Measurements from ENCODE around the gene GAS2L3. TPM values are rescaled to one million over a fixed set of nuclear protein-coding genes. Genes with fewer than 3 reads are reported as not detected.

Gene GAS2L3
- total and polyA plus RNA-seq, 2 of the 13 experiments (the other 11 are each of a cell fraction or from before 2014, with no cell fraction given): 7.0 to 20.8 TPM

DNA sequence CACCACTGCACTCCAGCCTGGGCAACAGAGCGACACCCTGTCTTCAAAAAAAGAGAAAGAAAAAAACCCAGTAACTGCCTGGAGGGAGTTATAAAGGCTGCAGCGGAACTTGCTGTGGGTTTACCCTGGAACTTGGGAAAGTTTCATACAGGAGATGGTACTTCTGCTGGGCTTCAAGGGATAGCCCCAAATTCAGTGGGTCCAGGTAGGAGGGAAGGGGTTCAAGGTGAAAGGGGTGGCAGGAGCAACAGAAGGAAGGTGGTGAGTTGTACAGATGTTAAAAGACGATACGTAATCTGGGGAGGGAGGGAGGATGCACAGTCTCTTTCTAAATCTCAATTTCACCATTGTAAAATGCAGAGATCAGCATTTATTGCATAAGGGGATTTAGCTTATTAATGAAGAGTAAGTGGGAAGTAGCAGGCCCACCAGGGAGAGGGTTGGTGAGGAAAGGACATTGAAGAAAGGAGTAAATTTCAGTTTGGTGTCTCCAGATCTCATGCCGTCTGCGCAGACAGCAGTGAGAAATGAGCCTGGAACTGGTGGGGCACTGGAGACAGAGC lies 8.5 kb upstream of the GAS2L3 start (continued):
- TF ChIP-seq, protein P1, sequence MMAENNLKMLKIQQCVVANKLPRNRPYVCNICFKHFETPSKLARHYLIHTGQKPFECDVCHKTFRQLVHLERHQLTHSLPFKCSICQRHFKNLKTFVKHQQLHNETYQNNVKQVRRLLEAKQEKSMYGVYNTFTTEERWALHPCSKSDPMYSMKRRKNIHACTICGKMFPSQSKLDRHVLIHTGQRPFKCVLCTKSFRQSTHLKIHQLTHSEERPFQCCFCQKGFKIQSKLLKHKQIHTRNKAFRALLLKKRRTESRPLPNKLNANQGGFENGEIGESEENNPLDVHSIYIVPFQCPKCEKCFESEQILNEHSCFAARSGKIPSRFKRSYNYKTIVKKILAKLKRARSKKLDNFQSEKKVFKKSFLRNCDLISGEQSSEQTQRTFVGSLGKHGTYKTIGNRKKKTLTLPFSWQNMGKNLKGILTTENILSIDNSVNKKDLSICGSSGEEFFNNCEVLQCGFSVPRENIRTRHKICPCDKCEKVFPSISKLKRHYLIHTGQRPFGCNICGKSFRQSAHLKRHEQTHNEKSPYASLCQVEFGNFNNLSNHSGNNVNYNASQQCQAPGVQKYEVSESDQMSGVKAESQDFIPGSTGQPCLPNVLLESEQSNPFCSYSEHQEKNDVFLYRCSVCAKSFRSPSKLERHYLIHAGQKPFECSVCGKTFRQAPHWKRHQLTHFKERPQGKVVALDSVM (CRISPR knock-in tag; IDR thresholded peaks at IDR 0.05): peak; percentile 4; the same call in 1 of the 2 replicates
- TF ChIP-seq ZNF850 (CRISPR knock-in tag; conservative IDR thresholded peaks at IDR 0.05): no peak
- TF ChIP-seq FOSL1 (CRISPR knock-in tag; IDR thresholded peaks at IDR 0.05; ENCODE audit: borderline replicate concordance): no peak
- peak; percentile 90 for TF ChIP-seq SSRP1 (CRISPR knock-in tag; IDR thresholded peaks at IDR 0.05)

DNA sequence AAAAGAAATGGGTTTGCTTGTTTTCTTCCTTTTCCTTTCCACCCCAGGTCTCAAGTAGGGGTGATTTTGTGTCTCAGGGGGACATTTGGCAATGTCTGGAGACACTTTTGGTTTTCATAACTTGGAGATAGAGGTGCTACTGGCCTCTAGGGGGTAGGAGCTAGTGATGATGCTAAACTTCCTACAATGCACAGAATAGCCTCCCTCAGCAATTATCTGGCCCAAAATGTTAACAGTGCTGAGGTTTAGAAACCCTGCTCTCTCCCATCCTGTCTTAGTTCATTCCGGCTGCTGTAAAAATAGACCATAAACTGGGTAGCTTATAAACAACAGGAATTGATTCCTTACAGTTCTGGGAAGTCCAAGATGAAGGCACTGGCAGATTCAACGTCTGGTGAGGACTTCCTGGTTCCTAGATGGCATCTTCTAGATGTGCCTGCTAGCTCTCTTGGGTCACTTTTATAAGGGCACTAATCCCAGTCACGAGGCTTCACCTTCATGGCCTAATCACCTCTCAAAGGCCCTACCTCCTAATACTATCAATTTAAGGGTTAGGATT lies 7.4 kb upstream of the GAS2L3 start:
- no TSS peak for BruUV-seq (replicated peaks)
- no peaks in the 10 kb centered on the region for H3K9me3 ChIP-seq (ENCODE audit: low read length)
- H4K20me1 ChIP-seq (ENCODE audit: insufficient read depth, low read length): no peaks in the 10 kb centered on the region
- DNase-seq (ENCODE audit: low spot score) (no peak), ATAC-seq (peak; percentile 67), FAIRE-seq (no peak)
- 60% methylated on average over 2 of the region's 3 CpGs for WGBS (ENCODE audit: low lambda C conversion rate)
- H3K9ac ChIP-seq (ENCODE audit: insufficient read depth, low read depth, low read length): no peak overlapping the region
- no peak overlapping the region for H2AFZ ChIP-seq (ENCODE audit: low read length)
- in situ Hi-C loops (cut with HindIII; ENCODE audit: extremely low pct_ligation_motif_present, low pct_unique_long_range_greater_than_20kb): no loop called here
- H3K36me3 ChIP-seq (replicated peaks in 1 of 2; ENCODE audit: control insufficient read depth in 1 of 2, insufficient read depth in 2 of 2, low read length in 2 of 2): peaks cover 0 to 3% of the 10 kb centered on the region in 2 experiments; a peak in 1 of 5 replicates
- H3K4me3 ChIP-seq (replicated peaks in 1 of 3; ENCODE audit: insufficient read depth in 1 of 3, low read depth in 2 of 3, low read length in 3 of 3): no peak overlapping the region
- intact Hi-C loops (cut with micrococcal nuclease; ENCODE audit: unreplicated experiment): no loop called here
- ChIA-PET POLR2A (no interaction called here), CTCF (ENCODE audit: low intra/inter-chr PET ratio, low total read pairs) (no interaction called here)
- no peaks in the 10 kb centered on the region for H3K79me2 ChIP-seq (ENCODE audit: insufficient read depth, low read length)
- no peak overlapping the region for H3K27ac ChIP-seq (ENCODE audit: extremely low read length, insufficient read depth, low read length)
- H3K4me2 ChIP-seq (ENCODE audit: low read depth, low read length): no peak overlapping the region
- peaks cover 11% of the 10 kb centered on the region; the same call in 1 of the 2 replicates for H3K4me1 ChIP-seq (ENCODE audit: insufficient read depth, low read length)
- no peaks in the 10 kb centered on the region for H3K27me3 ChIP-seq (ENCODE audit: control insufficient read depth in 1 of 2, insufficient read depth in 2 of 2, low read length in 2 of 2)
- TF ChIP-seq, protein P2, sequence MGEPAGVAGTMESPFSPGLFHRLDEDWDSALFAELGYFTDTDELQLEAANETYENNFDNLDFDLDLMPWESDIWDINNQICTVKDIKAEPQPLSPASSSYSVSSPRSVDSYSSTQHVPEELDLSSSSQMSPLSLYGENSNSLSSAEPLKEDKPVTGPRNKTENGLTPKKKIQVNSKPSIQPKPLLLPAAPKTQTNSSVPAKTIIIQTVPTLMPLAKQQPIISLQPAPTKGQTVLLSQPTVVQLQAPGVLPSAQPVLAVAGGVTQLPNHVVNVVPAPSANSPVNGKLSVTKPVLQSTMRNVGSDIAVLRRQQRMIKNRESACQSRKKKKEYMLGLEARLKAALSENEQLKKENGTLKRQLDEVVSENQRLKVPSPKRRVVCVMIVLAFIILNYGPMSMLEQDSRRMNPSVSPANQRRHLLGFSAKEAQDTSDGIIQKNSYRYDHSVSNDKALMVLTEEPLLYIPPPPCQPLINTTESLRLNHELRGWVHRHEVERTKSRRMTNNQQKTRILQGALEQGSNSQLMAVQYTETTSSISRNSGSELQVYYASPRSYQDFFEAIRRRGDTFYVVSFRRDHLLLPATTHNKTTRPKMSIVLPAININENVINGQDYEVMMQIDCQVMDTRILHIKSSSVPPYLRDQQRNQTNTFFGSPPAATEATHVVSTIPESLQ (CRISPR knock-in tag; conservative IDR thresholded peaks at IDR 0.05): no peak
- no peak for TF ChIP-seq SP2 (CRISPR knock-in tag; IDR thresholded peaks at IDR 0.05)
- no peak for TF ChIP-seq RELA (CRISPR knock-in tag; IDR thresholded peaks at IDR 0.05)
- TF ChIP-seq, protein P3, sequence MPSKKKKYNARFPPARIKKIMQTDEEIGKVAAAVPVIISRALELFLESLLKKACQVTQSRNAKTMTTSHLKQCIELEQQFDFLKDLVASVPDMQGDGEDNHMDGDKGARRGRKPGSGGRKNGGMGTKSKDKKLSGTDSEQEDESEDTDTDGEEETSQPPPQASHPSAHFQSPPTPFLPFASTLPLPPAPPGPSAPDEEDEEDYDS (CRISPR knock-in tag; IDR thresholded peaks at IDR 0.05): no peak
- TF ChIP-seq, protein P4, sequence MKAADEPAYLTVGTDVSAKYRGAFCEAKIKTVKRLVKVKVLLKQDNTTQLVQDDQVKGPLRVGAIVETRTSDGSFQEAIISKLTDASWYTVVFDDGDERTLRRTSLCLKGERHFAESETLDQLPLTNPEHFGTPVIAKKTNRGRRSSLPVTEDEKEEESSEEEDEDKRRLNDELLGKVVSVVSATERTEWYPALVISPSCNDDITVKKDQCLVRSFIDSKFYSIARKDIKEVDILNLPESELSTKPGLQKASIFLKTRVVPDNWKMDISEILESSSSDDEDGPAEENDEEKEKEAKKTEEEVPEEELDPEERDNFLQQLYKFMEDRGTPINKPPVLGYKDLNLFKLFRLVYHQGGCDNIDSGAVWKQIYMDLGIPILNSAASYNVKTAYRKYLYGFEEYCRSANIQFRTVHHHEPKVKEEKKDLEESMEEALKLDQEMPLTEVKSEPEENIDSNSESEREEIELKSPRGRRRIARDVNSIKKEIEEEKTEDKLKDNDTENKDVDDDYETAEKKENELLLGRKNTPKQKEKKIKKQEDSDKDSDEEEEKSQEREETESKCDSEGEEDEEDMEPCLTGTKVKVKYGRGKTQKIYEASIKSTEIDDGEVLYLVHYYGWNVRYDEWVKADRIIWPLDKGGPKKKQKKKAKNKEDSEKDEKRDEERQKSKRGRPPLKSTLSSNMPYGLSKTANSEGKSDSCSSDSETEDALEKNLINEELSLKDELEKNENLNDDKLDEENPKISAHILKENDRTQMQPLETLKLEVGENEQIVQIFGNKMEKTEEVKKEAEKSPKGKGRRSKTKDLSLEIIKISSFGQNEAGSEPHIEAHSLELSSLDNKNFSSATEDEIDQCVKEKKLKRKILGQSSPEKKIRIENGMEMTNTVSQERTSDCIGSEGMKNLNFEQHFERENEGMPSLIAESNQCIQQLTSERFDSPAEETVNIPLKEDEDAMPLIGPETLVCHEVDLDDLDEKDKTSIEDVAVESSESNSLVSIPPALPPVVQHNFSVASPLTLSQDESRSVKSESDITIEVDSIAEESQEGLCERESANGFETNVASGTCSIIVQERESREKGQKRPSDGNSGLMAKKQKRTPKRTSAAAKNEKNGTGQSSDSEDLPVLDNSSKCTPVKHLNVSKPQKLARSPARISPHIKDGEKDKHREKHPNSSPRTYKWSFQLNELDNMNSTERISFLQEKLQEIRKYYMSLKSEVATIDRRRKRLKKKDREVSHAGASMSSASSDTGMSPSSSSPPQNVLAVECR (CRISPR knock-in tag; IDR thresholded peaks at IDR 0.05; ENCODE audit: borderline replicate concordance): no peak
- TF ChIP-seq HOXA9 (CRISPR knock-in tag; IDR thresholded peaks at IDR 0.05; ENCODE audit: borderline replicate concordance): no peak
- TF ChIP-seq ZNF160 (CRISPR knock-in tag; IDR thresholded peaks at IDR 0.05): no peak
- TF ChIP-seq MAFF (IDR thresholded peaks at IDR 0.05; ENCODE audit: low read depth, low read length): peak; percentile 40; the same call in 1 of the 2 replicates
- no peak for TF ChIP-seq ZNF724P (CRISPR knock-in tag; IDR thresholded peaks at IDR 0.05; ENCODE audit: borderline replicate concordance)
- TF ChIP-seq HHEX (CRISPR knock-in tag; IDR thresholded peaks at IDR 0.05): no peak
- no peak for TF ChIP-seq REL (CRISPR knock-in tag; conservative IDR thresholded peaks at IDR 0.05)
